Transverse colon (tissue), 4 donors: ENCODE results near the gene EZH1. TPM values are rescaled to one million over a fixed set of nuclear protein-coding genes. Genes with fewer than 3 reads are reported as not detected.

Experiments
- DNase-seq: peaks from one replicate; pipeline ENCODE4 v3.0.0-alpha.2; 2019
- H3K27ac ChIP-seq, 4 donors: fragments of 200-600 bp; sonication (generic); 2 replicates each; pipeline ENCODE4 v1.5.1; 2016 to 2018; ENCODE audit warnings: inconsistent platforms in 4 of 4
- H3K27me3 ChIP-seq: fragments of 200-600 bp; sonication (generic); 2 replicates; pipeline ENCODE4 v1.5.1; 2017; ENCODE audit warnings: inconsistent platforms
- H3K36me3 ChIP-seq, 4 donors: fragments of 200-600 bp; sonication (generic); 2 replicates each; pipeline ENCODE4 v1.5.1; 2017 to 2019; ENCODE audit warnings: inconsistent platforms in 4 of 4
- H3K4me1 ChIP-seq, 4 donors: fragments of 200-600 bp; sonication (generic); 2 replicates each; pipeline ENCODE4 v1.5.1; 2017 to 2020; ENCODE audit warnings: inconsistent platforms in 4 of 4
- H3K4me3 ChIP-seq, 4 donors: fragments of 200-600 bp; sonication (generic); 1 replicate in 1 of 4; 2 replicates in 3 of 4; pipeline versions ENCODE4 v1.5.1 to v1.6.1; 2017 to 2019; ENCODE audit warnings: inconsistent platforms in 4 of 4
- H3K9me3 ChIP-seq, 2 donors: fragments of 200-600 bp; sonication (generic); 2 replicates each; pipeline ENCODE4 v1.5.1; 2017 to 2019; ENCODE audit warnings: inconsistent platforms in 2 of 2
- EP300 ChIP-seq: sonication (generic); formaldehyde crosslinking; IDR thresholded peaks from one replicate; pipeline ENCODE4 v1.6.1; 2017; ENCODE audit warnings: antibody characterized with exemption, low read depth
- POLR2A ChIP-seq: fragments of 450-650 bp; IDR thresholded peaks from one replicate; pipeline ENCODE4 v1.6.1; 2016; ENCODE audit warnings: antibody characterized with exemption, mild to moderate bottlenecking, moderate library complexity
- POLR2AphosphoS5 ChIP-seq, 3 donors: sonication (generic); formaldehyde crosslinking; IDR thresholded peaks; one replicate each; pipeline ENCODE4 v1.6.1; 2016; ENCODE audit warnings: antibody characterized with exemption in 3 of 3
- WGBS, 2 donors: methylation state at CpG; one replicate each; pipeline ENCODE4 v1.1.5; 2018; ENCODE audit warnings: low coverage in 1 of 2; 5-methylcytosine and 5-hydroxymethylcytosine counted together
- in situ Hi-C, 4 donors: fragments of 200-750 bp; cut with MboI; loops; one replicate each; pipeline versions ENCODE4 v1.15.0 to v1.15.1; 2017; ENCODE audit warnings: low sequenced_read_pairs in 3 of 4, low pct_ligation_motif_present in 1 of 4, low pct_unique_long_range_greater_than_20kb in 1 of 4
- intact Hi-C: fragments of 100-400 bp; cut with DNase I; formaldehyde crosslinking; loops from one replicate; pipeline ENCODE4 v1.15.1; 2023; ENCODE audit warnings: low total_unique reads
- total RNA-seq, 4 donors: library from RNA; depleted of rRNA; stranded (reverse); fragments of >200 nt; gene quantifications; one replicate each; pipeline ENCODE4 v1.1.0, GENCODE V29; 2016
- TF ChIP-seq, protein P1 (sequence below), 5 experiments: fragments of 200-600 bp in 3 of 5; fragments of 450-650 bp in 2 of 5; sonication (generic) in 3 of 5; IDR thresholded peaks; 1 replicate in 2 of 5; 2 replicates in 3 of 5; pipeline ENCODE4 v1.5.1; 2016 to 2017; ENCODE audit warnings: antibody characterized with exemption in 5 of 5, inconsistent platforms in 3 of 5, mild to moderate bottlenecking in 2 of 5, moderate library complexity in 1 of 5

The EZH1 gene
- total RNA-seq, 4 donors from 2014 or later: 30.4 to 159 (median 43.4) TPM

DNA sequence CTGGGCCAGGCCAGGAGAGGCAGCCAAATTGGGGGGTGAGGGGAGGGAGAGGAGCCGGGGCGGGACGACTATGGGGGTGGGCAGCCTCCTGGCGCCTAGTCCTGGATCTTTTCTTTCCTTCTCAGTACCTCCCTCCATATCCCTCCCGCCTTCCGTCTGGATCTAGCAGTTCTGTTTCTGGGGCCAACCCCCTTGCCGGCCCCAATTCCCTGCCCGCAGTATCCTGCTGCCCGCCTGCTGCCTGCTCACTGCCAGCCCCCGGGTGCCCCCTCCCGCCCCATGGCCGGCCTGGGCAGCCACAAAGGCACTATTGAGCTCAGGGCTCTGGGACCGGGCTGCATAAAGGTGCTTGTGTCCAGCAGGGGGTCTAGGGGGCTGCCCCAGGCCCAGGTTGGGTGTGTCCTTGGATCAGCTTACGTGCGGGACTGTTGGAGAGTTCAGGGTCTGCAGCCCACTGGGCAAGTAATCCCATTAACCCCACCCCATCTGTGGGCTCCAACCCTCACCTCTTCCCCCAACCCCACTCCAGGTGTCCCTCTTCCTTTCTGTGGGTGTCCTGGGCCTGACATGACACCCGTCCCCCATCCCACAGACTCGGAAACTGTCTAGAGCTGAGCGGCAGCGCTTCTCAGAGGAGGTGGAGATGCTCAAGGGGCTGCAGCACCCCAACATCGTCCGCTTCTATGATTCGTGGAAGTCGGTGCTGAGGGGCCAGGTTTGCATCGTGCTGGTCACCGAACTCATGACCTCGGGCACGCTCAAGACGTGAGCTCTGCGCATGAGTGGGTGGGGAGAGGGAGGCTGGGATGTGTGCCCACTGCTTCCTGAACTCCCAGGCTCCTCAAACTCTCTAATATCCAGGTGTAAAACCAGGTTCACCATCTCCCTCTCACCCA is 37.6 kb upstream of the EZH1 start:
- Histone ChIP-seq H3K27ac (peak overlapping the region in 3 of 4 donors; percentile 84 to 87 (median 85)), H3K9me3 (no peaks in the 10 kb centered on the region), H3K27me3 (peaks cover 62% of the 10 kb centered on the region), H3K36me3 (peaks cover 0 to 14% (median 4%) of the 10 kb centered on the region in 4 donors), H3K4me3 (peak overlapping the region in 3 of 4 donors; percentile 47 to 69 (median 52)), H3K4me1 (peaks cover 0 to 41% (median 30%) of the 10 kb centered on the region in 4 donors)
- DNase-seq: no peak
- intact Hi-C loops (no loop called here), in situ Hi-C loops (no loop called here)
- TF ChIP-seq POLR2AphosphoS5 (IDR thresholded peaks at IDR 0.05) (no peak), POLR2A (no peak), EP300 (no peak)
- TF ChIP-seq, protein P1, sequence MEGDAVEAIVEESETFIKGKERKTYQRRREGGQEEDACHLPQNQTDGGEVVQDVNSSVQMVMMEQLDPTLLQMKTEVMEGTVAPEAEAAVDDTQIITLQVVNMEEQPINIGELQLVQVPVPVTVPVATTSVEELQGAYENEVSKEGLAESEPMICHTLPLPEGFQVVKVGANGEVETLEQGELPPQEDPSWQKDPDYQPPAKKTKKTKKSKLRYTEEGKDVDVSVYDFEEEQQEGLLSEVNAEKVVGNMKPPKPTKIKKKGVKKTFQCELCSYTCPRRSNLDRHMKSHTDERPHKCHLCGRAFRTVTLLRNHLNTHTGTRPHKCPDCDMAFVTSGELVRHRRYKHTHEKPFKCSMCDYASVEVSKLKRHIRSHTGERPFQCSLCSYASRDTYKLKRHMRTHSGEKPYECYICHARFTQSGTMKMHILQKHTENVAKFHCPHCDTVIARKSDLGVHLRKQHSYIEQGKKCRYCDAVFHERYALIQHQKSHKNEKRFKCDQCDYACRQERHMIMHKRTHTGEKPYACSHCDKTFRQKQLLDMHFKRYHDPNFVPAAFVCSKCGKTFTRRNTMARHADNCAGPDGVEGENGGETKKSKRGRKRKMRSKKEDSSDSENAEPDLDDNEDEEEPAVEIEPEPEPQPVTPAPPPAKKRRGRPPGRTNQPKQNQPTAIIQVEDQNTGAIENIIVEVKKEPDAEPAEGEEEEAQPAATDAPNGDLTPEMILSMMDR (IDR thresholded peaks at IDR 0.05): no peak
- 18 to 24% methylated on average over 3 to 29 of the region's 29 CpGs for WGBS, 2 donors

DNA sequence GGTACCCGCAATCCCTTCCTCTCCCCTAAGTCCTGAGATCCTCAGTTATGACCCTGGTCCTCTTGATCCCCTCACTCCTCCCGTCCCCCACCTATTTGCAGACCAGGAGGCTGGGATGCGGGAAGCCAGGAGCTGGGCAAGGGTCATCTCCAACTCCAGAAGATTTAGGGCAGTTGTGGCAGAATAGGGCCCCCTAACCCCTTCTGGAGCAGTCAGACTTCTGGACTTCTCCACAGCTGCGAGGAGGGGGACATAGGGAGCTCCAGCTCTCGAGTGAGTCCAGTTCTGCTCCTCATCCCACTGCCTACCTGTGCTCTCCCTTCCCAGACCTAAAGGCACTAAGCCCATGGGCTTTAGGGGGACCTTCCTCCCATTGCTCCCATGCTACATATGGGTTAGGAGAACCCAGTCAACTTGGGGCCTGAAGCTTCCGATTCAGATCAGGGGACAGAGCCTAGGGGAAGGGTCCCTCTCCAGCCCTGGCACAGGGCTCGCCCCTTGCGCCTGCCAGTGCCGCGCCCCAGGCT is 36.9 kb upstream of the EZH1 start:
- 20% methylated on average over 9 of the region's 10 CpGs; no CpG with 5 or more reads in 1 of the 2 donors for WGBS, 2 donors
- Histone ChIP-seq H3K27ac (peak overlapping the region; percentile 78 to 87 (median 84)), H3K4me1 (peaks cover 0 to 41% (median 30%) of the 10 kb centered on the region in 4 donors), H3K27me3 (peaks cover 62% of the 10 kb centered on the region), H3K9me3 (no peaks in the 10 kb centered on the region), H3K36me3 (peaks cover 0 to 20% (median 7%) of the 10 kb centered on the region in 4 donors), H3K4me3 (peak overlapping the region in 3 of 4 donors; percentile 47 to 69 (median 52))
- peak; percentile 36 for DNase-seq
- in situ Hi-C loops: no loop called here
- TF ChIP-seq, protein P1 (IDR thresholded peaks at IDR 0.05): no peak
- TF ChIP-seq EP300 (no peak), POLR2A (no peak), POLR2AphosphoS5 (IDR thresholded peaks at IDR 0.05) (no peak)
- intact Hi-C loops: no loop called here

DNA sequence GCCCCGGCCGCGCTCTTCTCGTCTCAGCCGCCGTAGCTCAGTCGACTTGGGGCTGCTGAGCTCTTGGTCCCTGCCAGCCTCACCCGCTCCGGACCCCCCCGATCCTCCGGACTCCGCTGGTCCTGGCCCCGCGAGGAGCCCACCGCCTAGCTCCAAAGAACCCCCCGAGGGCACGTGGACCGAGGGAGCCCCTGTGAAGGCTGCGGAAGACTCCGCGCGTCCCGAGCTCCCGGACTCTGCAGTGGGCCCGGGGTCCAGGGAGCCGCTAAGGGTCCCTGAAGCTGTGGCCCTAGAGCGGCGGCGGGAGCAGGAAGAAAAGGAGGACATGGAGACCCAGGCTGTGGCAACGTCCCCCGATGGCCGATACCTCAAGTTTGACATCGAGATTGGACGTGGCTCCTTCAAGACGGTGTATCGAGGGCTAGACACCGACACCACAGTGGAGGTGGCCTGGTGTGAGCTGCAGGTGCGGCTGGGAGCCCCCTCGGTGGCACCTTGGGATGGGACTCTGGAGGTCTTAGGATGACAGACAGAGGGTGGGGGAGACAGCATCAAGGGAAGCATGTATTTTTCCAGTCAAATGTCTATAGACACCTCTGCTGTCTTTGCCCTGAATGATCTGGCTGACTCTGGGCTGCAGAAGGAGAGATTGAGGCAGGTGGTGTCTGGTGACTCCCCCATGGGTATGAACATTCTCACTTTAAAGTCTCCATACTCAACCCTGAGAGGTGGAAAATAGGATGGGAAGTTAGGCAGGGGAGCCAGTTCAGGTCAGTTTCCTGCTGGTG is 36.2 kb upstream of the EZH1 start:
- in situ Hi-C loops (no loop called here), intact Hi-C loops (no loop called here)
- H3K9me3 ChIP-seq: no peaks in the 10 kb centered on the region

More for the DNA sequence above, 36.2 kb upstream of the EZH1 start:
- H3K4me3 ChIP-seq: peak overlapping the region; percentile 31 to 69 (median 50)
- WGBS, 2 donors: 13% methylated on average over 24 of the region's 39 CpGs; no CpG with 5 or more reads in 1 of the 2 donors
- DNase-seq: no peak
- peaks cover 0 to 41% (median 30%) of the 10 kb centered on the region in 4 donors for H3K4me1 ChIP-seq
- H3K36me3 ChIP-seq: peaks cover 0 to 26% (median 10%) of the 10 kb centered on the region in 4 donors
- H3K27ac ChIP-seq: peak overlapping the region; percentile 78 to 87 (median 84)
- TF ChIP-seq EP300: no peak
- TF ChIP-seq, protein P1 (IDR thresholded peaks at IDR 0.05): no peak
- TF ChIP-seq POLR2AphosphoS5 (IDR thresholded peaks at IDR 0.05): no peak
- no peak for TF ChIP-seq POLR2A
- H3K27me3 ChIP-seq: peaks cover 56% of the 10 kb centered on the region
